ENCODE results near the gene AKAP7.
A peak's percentile ranks its signal among the peaks of the same experiment; 100 is the strongest.
"Not testable (repeated sequence)": the region's sequence is repeated elsewhere in the genome, so short reads cannot be mapped to it uniquely, and the experiment has no call there.

AKAP7 gene

DNA sequence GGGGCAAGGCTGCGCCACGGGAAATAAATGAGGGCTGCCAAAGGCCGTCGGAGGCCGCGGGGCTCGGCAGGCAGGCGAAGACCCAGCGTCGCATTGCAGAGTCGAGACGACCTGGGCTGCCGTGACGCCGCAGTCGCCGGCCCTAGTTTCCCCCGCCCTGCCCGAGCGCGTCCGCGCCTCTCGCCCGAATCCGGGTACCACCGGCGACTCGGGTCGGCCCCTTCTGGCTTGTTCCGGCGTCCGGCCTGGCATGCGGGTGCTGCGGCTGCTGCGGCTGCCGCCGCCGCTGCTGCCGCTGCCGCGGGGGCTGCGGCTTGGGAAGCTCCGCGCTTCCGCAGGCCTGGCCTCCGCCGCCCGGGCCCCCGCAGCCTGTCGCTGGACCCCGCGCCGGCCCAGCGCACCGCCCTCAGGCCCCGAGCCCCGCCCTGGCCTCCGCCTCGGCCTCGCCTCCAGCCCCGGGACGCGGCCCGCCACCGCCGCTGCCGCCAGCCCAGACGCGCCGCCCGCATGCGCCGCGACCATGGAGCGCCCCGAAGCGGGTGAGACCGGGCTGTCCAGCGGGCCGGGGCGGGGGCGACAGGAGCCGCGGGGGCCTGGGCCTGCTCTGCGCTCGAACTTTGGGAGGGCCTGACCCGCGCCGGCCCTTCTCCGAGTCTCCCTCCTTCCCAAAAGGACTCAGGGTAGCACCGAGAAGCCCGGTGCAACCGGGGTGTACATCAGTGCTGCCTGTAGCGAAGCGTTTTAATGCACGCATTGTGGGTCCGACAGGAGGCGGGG is at the start of gene AKAP7:
TSS of gene AKAP7 (plus strand) at position 224 of the 777 bp plus-strand sequence. CDS start at position 521, 297 bp downstream.
- no peak for TF ChIP-seq POLR2A (IDR thresholded peaks at IDR 0.05; ENCODE audit: low read length)
- no peak for TF ChIP-seq GATA1 (IDR thresholded peaks at IDR 0.05; ENCODE audit: low read depth, low read length)
- peak; percentile 76 for DNase-seq

DNA sequence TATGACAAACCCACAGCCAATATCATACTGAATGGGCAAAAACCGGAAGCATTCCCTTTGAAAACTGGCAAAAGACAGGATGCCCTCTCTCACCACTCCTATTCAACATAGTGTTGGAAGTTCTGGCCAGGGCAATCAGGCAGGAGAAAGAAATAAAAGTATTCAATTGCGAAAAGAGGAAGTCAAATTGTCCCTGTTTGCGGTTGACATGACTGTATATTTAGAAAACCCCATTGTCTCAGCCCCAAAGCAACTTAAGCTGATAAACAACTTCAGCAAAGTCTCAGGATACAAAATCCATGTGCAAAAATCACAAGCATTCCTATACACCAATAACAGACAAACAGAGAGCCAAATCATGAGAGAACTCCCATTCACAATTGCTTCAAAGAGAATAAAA is 44.9 kb upstream of the AKAP7 start:
- DNase-seq = not testable (repeated sequence)

DNA sequence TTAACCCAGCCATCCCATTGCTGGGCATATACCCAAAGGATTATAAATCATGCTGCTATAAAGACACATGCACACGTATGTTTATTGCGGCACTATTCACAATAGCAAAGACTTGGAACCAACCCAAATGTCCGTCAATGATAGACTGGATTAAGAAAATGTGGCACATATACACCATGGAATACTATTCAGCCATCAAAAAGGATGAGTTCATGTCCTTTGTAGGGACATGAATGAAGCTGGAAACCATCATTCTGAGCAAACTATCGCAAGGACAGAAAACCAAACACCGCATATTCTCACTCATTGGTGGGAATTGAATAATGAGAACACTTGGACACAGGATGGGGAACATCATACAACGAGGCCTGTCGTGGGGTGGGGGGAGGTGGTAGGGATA is 43.3 kb upstream of the AKAP7 start:
- DNase-seq = not testable (repeated sequence)

DNA sequence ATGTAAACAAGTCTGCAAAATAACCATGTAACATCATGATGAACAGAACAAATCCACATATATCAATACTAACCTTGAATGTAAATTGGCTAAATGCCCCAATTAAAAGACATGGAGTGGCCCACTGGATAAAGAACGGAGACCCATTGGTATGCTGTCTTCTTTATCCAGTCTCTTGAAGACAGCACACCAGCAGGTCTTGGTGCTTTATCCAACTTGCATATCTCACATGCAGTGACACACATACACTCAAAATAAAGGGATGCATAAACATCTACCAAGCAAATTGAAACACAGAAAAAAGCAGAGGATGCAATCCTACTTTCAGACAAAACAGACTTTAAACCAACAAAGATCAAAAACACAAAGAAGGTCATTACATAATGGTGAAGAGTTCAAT is 41.9 kb upstream of the AKAP7 start:
- TF ChIP-seq POLR2A (IDR thresholded peaks at IDR 0.05; ENCODE audit: low read length) (no peak), GATA1 (IDR thresholded peaks at IDR 0.05; ENCODE audit: low read depth, low read length) (no peak)

DNA sequence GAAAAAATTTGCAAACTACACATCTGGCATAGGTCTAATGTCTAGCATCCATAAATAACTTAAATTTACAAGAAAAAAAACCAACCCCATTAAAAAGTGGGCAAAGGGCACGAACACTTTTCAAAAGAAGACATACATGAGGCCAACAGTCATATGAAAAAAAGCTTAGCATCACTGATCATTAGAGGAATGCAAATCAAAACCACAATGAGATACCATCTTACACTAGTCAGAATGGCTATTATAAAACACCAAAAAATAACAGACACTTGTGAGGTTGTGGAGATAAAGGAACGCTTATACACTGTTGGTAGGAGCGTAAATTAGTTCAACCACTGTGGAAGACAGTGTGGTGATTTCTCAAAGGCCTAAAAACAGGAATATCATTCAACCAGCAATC is 38.5 kb upstream of the AKAP7 start:
- no peak for DNase-seq
- TF ChIP-seq POLR2A (IDR thresholded peaks at IDR 0.05; ENCODE audit: low read length) (no peak), GATA1 (IDR thresholded peaks at IDR 0.05; ENCODE audit: low read depth, low read length) (no peak)

More for the DNA sequence above, 41.9 kb upstream of the AKAP7 start:
- DNase-seq = peak in 1 of 2 experiments; percentile 1

DNA sequence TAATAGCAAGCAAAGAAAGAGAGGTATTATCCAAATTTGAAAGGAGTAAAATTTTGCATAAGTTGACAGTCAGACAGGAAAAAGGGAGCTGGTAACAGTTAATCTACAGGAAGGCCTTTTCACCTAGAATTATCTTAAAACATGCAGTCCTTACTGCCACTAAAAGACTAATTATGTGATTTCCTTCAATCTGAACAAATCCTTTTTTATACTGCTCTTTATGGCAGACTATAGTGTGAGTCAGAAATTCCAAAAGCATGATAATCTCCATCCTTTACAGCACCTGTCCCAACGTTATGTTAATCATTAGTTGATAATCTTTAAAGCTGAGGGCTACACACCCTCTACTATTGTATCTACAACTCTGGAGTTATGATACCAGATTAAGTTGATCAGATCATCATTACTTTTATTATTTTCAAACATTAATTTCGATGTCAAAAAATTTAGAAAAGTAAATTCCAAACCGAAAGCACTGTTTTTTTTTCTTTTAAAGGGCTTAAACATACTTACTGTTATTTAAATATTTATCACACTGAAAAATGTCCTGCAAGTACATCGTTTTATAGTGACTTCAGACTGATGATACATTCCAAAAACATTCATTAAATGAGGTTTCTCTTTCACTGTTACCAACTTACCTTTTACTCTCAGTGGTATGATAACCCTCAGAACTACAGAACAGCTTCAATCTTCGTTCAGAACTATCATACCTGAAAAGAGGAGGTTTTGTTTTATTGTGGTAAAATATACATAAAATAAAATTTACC is 33.2 kb upstream of the AKAP7 start:
- no peak for DNase-seq
- TF ChIP-seq POLR2A (IDR thresholded peaks at IDR 0.05; ENCODE audit: low read length) (no peak), GATA1 (IDR thresholded peaks at IDR 0.05; ENCODE audit: low read depth, low read length) (no peak)

DNA sequence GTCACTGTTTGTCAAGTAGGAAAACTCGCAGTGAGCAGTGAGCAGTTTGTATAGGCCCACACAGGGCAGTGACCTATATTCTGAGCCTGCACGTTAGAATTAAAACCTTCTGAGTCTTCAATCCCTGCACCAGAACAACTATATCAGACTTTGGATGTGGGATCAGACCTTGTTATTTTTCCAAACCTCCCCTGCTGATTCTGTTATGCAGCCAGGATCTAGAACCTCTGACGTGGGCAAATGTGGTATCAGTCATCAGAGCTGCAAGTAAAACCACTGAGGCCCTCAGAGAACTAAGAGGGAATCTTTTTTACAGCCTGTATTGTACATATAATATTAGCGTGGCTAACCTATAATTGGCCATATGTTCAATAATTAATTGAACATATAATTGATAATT is 32.0 kb upstream of the AKAP7 start:
- DNase-seq = no peak
- no peak for TF ChIP-seq POLR2A (IDR thresholded peaks at IDR 0.05; ENCODE audit: low read length)
- TF ChIP-seq GATA1 (IDR thresholded peaks at IDR 0.05; ENCODE audit: low read depth, low read length) = no peak

DNA sequence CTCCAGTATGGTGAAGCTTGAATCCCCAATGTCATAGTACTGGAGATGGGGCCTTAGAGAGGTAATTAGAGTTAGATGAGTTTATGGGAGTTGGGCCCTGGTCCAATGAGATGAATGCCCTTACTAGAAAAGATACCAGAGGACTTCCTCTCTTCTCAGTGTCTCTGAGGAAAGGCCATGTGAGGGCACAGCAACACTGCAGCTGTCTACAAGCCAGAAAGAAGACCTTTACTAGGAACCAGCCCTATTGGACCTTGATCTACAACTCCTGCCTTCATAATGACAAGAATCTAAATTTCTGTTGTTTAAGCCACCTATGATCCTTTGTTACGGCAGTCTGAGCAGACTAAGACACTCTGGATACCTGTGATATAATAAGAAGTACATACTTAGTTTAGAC is 31.4 kb upstream of the AKAP7 start:
- TF ChIP-seq POLR2A (IDR thresholded peaks at IDR 0.05; ENCODE audit: low read length) = no peak
- TF ChIP-seq GATA1 (IDR thresholded peaks at IDR 0.05; ENCODE audit: low read depth, low read length) = no peak
- DNase-seq = no peak

DNA sequence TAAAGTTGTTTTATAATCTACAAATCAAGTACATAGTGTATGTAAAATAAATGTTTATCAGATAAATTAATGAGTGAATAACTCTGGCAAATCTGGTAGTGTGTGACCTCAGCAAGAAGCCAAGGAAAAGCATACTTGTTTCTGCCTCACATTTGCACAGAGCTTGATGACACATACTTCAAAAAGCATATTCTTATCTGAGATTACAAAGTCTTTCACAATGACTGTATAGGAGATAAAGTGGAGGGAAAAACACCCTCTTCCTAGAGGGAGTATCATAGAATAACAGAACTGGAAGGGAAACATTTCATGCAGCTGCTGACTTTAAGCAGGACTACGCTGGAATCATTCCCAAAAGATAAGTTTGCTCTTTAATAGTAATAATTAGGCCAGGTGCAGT is 28.1 kb upstream of the AKAP7 start:
- TF ChIP-seq POLR2A (IDR thresholded peaks at IDR 0.05; ENCODE audit: low read length) (no peak), GATA1 (IDR thresholded peaks at IDR 0.05; ENCODE audit: low read depth, low read length) (no peak)
- DNase-seq = no peak

DNA sequence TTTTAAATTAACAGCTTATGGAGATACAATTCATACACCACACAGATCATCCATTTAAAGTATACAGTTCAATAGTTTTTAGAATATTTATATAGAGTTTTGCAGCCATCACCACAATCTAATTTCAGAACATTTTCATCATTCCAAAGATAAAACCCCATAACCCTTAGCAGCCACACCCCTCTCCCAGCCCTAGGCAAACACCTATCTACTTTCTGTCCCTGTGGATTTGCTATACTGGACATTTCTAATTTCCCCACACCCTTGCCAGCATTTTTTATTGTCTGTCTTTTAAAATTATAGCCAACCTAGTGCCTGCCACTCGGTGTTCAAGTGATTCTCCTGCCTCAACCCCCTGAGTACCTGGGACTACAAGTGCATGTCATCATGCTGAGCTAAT is 23.0 kb upstream of the AKAP7 start:
- TF ChIP-seq GATA1 (IDR thresholded peaks at IDR 0.05; ENCODE audit: low read depth, low read length) (no peak), POLR2A (IDR thresholded peaks at IDR 0.05; ENCODE audit: low read length) (no peak)
- no peak for DNase-seq

DNA sequence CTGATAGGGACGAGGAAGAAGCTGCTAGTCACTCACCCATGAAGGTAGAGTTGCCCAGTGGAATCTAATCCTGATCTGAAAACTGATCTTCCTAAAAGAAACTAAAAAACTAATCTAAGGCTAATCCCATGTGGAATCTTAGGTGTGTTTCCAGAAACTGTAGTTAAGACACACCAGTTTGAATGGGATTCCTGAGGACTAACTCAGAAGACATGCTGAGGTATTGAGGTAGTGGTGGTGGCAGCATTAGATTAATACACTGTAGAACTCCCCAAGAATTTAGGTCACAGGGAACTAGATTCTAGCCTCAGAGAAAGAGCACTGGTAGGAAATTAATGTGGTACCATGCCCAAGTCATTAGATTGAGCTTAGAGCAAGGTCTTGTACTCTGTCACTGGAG is 19.6 kb upstream of the AKAP7 start:
- TF ChIP-seq GATA1 (IDR thresholded peaks at IDR 0.05; ENCODE audit: low read depth, low read length) = no peak
- no peak for TF ChIP-seq POLR2A (IDR thresholded peaks at IDR 0.05; ENCODE audit: low read length)

DNA sequence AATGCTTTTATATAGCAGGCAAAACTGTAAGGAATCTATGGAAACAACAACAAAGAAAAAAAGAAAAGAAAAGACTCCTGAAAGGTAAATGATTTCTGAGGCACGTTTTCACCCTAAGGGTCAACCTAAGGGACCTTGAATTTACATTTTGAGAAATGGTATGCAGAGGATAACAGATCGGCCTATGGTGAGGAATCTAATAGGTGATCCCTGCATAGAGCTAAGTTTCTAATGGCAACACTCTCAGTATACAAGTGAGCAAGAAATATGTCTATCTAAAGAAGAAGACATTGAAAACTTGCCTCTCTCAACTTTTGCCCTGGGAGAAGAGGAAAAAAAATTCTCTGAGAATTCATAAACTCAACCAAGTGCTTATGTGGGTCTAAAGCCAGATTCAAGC is 18.9 kb upstream of the AKAP7 start:
- no peak for DNase-seq
- no peak for TF ChIP-seq POLR2A (IDR thresholded peaks at IDR 0.05; ENCODE audit: low read length)

More for the DNA sequence above, 19.6 kb upstream of the AKAP7 start:
- no peak for DNase-seq

DNA sequence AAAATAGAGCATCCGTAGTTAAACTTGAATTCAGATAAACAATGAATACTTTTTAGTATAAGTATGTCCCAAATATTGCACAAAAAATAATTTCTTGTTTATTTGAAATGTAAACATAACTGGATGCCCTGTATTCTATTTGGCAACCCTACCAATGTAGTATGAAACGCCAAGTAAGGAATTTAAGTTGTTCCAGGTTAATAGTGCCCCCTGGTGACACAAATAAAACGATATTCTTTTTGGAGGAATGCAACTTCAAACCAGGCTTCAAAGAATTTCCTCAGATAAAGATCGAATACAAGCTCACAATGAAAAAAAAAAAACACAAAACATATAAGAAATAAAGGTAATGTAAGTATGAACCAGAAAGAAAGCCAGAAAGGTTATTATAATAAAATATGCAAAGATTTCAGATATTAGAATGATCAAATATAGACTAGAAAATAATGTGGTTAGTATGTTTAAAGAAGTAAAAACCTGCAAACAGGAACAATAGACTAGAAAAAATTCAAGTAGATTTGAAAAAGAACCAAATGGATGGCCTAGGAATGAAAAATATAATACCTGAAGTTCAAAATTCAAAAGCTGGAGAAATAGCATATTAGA is 18.4 kb upstream of the AKAP7 start:
- peak; percentile 42 to 66 for DNase-seq
- TF ChIP-seq GATA1 (IDR thresholded peaks at IDR 0.05; ENCODE audit: low read depth, low read length) (no peak), POLR2A (IDR thresholded peaks at IDR 0.05; ENCODE audit: low read length) (no peak)

DNA sequence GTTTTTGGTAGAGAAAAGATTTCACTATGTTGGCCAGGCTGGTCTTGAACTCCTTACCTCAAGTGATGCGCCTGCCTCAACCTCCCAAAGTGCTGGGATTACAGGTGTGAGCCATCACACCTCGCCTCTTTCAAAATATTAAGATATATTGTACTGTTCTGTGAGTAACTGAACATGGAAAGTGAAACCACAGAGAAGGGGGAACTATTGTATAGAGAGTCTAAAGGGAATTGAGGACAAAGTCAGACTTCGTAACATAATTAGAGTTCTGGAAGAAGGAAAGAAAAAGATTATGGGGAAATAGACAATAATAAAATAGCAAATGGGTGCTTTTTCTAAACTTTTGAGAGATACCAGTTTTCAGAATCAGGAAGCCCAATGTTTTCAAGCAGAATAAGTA is 17.4 kb upstream of the AKAP7 start:
- no peak for DNase-seq
- no peak for TF ChIP-seq GATA1 (IDR thresholded peaks at IDR 0.05; ENCODE audit: low read depth, low read length)
- TF ChIP-seq POLR2A (IDR thresholded peaks at IDR 0.05; ENCODE audit: low read length) = no peak

DNA sequence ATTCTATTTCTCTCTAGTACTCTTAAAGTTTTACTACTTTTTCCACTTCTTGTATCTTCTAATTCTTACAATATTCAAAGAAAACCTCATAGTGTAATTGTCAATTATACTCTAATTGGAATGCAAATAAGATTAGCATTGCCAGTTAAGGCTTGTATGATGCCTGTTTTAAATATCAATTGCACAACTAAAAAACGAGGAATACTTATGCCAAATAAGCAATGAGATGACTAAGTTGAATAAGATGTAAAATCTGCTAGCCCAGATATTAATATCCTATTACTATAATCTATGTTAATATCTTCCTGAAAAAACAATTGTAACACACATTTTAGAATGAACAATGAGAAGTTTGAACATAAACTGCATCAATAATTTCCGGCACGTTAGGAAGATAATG is 13.3 kb upstream of the AKAP7 start:
- no peak for DNase-seq
- no peak for TF ChIP-seq POLR2A (IDR thresholded peaks at IDR 0.05; ENCODE audit: low read length)
- TF ChIP-seq GATA1 (IDR thresholded peaks at IDR 0.05; ENCODE audit: low read depth, low read length) = no peak
